Mesothelial cell of epicardium (in vitro differentiated cells): ENCODE data around the gene LRRC74A. TPM values are rescaled to one million over a fixed set of nuclear protein-coding genes. Genes with fewer than 3 reads are reported as not detected.

Experiments used
- DNase-seq, 2 experiments: peaks; one replicate each; pipeline ENCODE4 v3.0.0; 2021; ENCODE audit warnings: low spot score in 2 of 2; ENCODE audit not compliant: unreplicated experiment in 2 of 2
- H3K27ac Mint-ChIP-seq: 2 replicates; pipeline ENCODE4 v1.8.0; 2021; ENCODE audit warnings: mixed read lengths
- H3K27me3 Mint-ChIP-seq: 2 replicates; pipeline ENCODE4 v1.8.0; 2021; ENCODE audit warnings: low read depth, mixed read lengths
- H3K36me3 Mint-ChIP-seq: 2 replicates; pipeline ENCODE4 v1.8.0; 2021; ENCODE audit warnings: mixed read lengths
- H3K4me1 Mint-ChIP-seq: 2 replicates; pipeline ENCODE4 v1.8.0; 2021; ENCODE audit warnings: mixed read lengths
- H3K4me3 Mint-ChIP-seq: 2 replicates; pipeline ENCODE4 v1.8.0; 2021; ENCODE audit warnings: mild to moderate bottlenecking, moderate library complexity, mixed read lengths
- H3K9me3 Mint-ChIP-seq: 2 replicates; pipeline ENCODE4 v1.8.0; 2021; ENCODE audit warnings: mixed read lengths
- total RNA-seq: library from RNA; stranded (reverse); gene quantifications from 3 replicates; pipeline ENCODE4 v1.2.1, GENCODE V29; 2021
- TF ChIP-seq, protein P1 (sequence below): fragments of 200-600 bp; sonication (generic); IDR thresholded peaks from one replicate; pipeline ENCODE4 v1.5.0; 2021; ENCODE audit warnings: antibody characterized with exemption; ENCODE audit not compliant: unreplicated experiment

The LRRC74A gene
- total RNA-seq, 1 donor from 2014 or later: not detected

DNA sequence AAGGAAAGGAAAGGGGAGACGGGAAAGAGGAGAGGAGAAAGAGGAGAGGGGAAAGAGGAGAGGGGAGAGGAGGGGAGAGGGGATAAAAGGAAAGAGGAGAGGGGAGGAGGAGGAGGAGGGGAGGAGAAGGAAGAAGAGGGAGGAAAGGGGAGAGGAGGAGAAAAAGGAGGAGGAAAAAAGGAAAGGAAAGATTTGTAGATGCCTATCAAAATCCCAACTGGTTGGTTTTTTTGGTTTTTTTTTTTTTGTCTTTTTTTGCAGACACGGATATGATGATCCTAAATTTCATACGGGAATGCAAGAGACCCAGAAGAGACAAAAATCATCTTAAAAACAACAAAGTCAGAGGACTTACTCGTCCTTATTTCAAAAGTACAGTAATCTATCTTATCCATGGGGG lies 32.9 kb upstream of the LRRC74A start:
- Mint-ChIP-seq H3K27me3 (no peaks in the 10 kb centered on the region), H3K27ac (no peak overlapping the region), H3K36me3 (peaks cover 68% of the 10 kb centered on the region), H3K9me3 (peaks cover 16% of the 10 kb centered on the region), H3K4me1 (no peaks in the 10 kb centered on the region), H3K4me3 (no peak overlapping the region)
- TF ChIP-seq, protein P1, sequence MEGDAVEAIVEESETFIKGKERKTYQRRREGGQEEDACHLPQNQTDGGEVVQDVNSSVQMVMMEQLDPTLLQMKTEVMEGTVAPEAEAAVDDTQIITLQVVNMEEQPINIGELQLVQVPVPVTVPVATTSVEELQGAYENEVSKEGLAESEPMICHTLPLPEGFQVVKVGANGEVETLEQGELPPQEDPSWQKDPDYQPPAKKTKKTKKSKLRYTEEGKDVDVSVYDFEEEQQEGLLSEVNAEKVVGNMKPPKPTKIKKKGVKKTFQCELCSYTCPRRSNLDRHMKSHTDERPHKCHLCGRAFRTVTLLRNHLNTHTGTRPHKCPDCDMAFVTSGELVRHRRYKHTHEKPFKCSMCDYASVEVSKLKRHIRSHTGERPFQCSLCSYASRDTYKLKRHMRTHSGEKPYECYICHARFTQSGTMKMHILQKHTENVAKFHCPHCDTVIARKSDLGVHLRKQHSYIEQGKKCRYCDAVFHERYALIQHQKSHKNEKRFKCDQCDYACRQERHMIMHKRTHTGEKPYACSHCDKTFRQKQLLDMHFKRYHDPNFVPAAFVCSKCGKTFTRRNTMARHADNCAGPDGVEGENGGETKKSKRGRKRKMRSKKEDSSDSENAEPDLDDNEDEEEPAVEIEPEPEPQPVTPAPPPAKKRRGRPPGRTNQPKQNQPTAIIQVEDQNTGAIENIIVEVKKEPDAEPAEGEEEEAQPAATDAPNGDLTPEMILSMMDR: no peak
- no peak for DNase-seq

- Mint-ChIP-seq H3K9me3 (peaks cover 16% of the 10 kb centered on the region), H3K4me1 (no peaks in the 10 kb centered on the region), H3K27ac (no peak overlapping the region), H3K27me3 (no peaks in the 10 kb centered on the region), H3K36me3 (peaks cover 67% of the 10 kb centered on the region), H3K4me3 (no peak overlapping the region)
- TF ChIP-seq, protein P1: no peak
- no peak for DNase-seq
Observed at GRCh38 chr14:76793956-76794355, 32.3 kb upstream of the LRRC74A start.

GRCh38 chr14:76806446-76806845 lies 19.8 kb upstream of the LRRC74A start:
- Mint-ChIP-seq H3K36me3 (peaks cover 42% of the 10 kb centered on the region), H3K4me1 (peaks cover 19% of the 10 kb centered on the region), H3K4me3 (no peak overlapping the region), H3K9me3 (no peaks in the 10 kb centered on the region), H3K27me3 (no peaks in the 10 kb centered on the region), H3K27ac (no peak overlapping the region)
- TF ChIP-seq, protein P1: no peak
- DNase-seq: no peak

DNA sequence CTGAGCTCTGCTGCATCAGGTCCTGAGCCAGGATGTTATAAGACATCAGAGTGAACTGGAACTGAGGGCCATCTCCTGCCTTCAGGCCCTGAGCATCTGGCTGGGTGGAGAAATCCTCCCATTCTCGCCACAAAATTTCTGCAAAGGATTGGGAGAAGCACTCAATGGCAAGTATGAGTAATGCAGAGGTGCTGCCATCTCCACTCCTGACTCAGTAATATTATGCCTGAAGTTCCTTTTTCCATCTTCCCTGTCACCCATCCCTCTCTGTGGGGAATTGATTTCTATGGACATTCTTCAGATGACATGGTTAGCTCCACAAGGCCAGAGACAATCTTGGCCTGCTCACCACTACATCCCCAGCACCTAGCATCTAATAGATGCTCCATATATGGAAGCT lies 18.2 kb upstream of the LRRC74A start:
- H3K4me3 Mint-ChIP-seq: no peak overlapping the region
- no peaks in the 10 kb centered on the region for H3K9me3 Mint-ChIP-seq
- TF ChIP-seq, protein P1: no peak
- H3K4me1 Mint-ChIP-seq: peaks cover 26% of the 10 kb centered on the region
- H3K27me3 Mint-ChIP-seq: no peaks in the 10 kb centered on the region
- H3K36me3 Mint-ChIP-seq: peaks cover 30% of the 10 kb centered on the region
- DNase-seq: no peak
- H3K27ac Mint-ChIP-seq: no peak overlapping the region

DNA sequence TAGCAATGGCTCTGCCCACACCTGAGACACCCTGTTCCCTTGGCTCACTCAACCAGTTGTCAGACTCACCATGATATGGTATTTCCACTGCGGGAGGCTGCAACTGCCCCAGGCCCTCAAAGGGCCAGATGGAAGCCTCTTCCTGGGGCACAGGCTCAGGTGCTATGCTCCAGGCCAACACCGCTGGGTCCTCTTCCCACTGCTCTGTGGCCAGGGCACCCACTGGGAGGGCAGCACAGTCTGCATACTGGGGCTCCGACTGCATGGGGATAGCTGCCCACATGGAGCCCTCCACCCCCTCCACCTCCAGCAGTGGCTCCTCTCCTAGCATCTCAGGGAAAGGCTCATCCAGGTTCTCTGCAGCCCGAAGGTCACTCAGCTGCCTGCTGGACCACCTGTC lies 17.2 kb upstream of the LRRC74A start:
- TF ChIP-seq, protein P1: no peak
- no peak for DNase-seq

DNA sequence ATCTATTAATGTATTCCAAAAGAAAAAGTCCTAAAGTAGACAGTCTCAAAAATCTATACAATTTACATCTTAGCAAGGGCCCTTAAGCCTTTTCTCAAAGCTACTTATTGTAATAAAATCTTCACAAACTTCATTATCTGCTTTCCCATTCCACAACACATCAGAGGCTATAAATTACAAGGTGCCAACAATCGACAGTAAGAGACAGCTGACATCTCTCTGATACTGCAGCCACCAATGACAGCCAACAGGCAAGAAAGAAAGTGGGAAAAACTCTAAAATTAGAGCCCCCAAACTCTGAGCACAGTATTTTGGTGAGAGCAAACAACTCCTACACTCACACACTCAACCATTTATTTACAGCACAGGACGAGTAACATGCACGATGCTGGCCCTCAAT lies 15.7 kb upstream of the LRRC74A start:
- Mint-ChIP-seq H3K4me1 (peaks cover 28% of the 10 kb centered on the region), H3K27me3 (no peaks in the 10 kb centered on the region), H3K36me3 (peaks cover 11% of the 10 kb centered on the region), H3K27ac (peak overlapping the region; percentile 78), H3K4me3 (peak overlapping the region; percentile 90), H3K9me3 (no peaks in the 10 kb centered on the region)
- TF ChIP-seq, protein P1: no peak
- no peak for DNase-seq

More for the DNA sequence above, 17.2 kb upstream of the LRRC74A start:
- H3K27ac Mint-ChIP-seq: no peak overlapping the region
- H3K36me3 Mint-ChIP-seq: peaks cover 21% of the 10 kb centered on the region
- H3K27me3 Mint-ChIP-seq: no peaks in the 10 kb centered on the region
- no peaks in the 10 kb centered on the region for H3K9me3 Mint-ChIP-seq
- H3K4me1 Mint-ChIP-seq: peaks cover 28% of the 10 kb centered on the region
- H3K4me3 Mint-ChIP-seq: no peak overlapping the region
